Caco-2 (cell line): Measurements from ENCODE around the gene ISM1. TPM values are rescaled to one million over a fixed set of nuclear protein-coding genes. Genes with fewer than 3 reads are reported as not detected.

Source experiments
- BruUV-seq: library from RNA; stranded (reverse); fragments of 400-500 nt; replicated peaks from 2 replicates; lab custom pipeline; 2021; lab: Mats Ljungman, UMichigan
- CTCF ChIA-PET: fragments of 300-600 bp; sonication (Branson Sonifier 250); formaldehyde crosslinking; loops from one replicate; lab custom pipeline; 2022; ENCODE audit warnings: antibody characterized with exemption; lab: Charles Lee
- POLR2A ChIA-PET: fragments of 300-600 bp; sonication (Branson Sonifier 250); formaldehyde crosslinking; loops from one replicate; lab custom pipeline; 2022; ENCODE audit warnings: antibody characterized with exemption; lab: Charles Lee
- DNase-seq, 2 experiments: peaks; one replicate each; pipeline versions ENCODE4 v3.0.0 to v3.0.0-alpha.2; 2020 to 2022
- H3K27me3 ChIP-seq: replicated peaks from 2 replicates; pipeline ENCODE4 v1.6.0; 2011; ENCODE audit warnings: low read length; ENCODE audit not compliant: control insufficient read depth, insufficient read depth
- H3K36me3 ChIP-seq: 2 replicates; pipeline ENCODE4 v1.5.1; 2011; ENCODE audit warnings: low read length; ENCODE audit not compliant: control insufficient read depth, insufficient read depth
- H3K4me1 ChIP-seq: fragments of 250-450 bp; sonication (Bioruptor Pico); 2 replicates; pipeline ENCODE4 v1.5.1; 2020; ENCODE audit warnings: mild to moderate bottlenecking
- H3K4me3 ChIP-seq: 2 replicates; pipeline ENCODE4 v1.5.1; 2011; ENCODE audit warnings: low read depth, mild to moderate bottlenecking, control low read depth, low read length
- H3K9me3 ChIP-seq: fragments of 250-450 bp; sonication (Bioruptor Pico); 2 replicates; pipeline ENCODE4 v1.5.1; 2020; ENCODE audit warnings: mild to moderate bottlenecking, moderate library complexity
- H3K27ac Mint-ChIP-seq: one replicate; pipeline ENCODE4 v1.8.0; 2022; ENCODE audit warnings: mixed read lengths; ENCODE audit not compliant: unreplicated experiment
- H3K27me3 Mint-ChIP-seq: one replicate; pipeline ENCODE4 v1.8.0; 2022; ENCODE audit warnings: mixed read lengths; ENCODE audit not compliant: insufficient read depth, unreplicated experiment
- H3K36me3 Mint-ChIP-seq: one replicate; pipeline ENCODE4 v1.8.0; 2022; ENCODE audit warnings: mild to moderate bottlenecking, mixed read lengths; ENCODE audit not compliant: insufficient read depth, unreplicated experiment
- H3K4me1 Mint-ChIP-seq: one replicate; pipeline ENCODE4 v1.8.0; 2022; ENCODE audit warnings: low read depth, mixed read lengths; ENCODE audit not compliant: unreplicated experiment
- H3K4me3 Mint-ChIP-seq: one replicate; pipeline ENCODE4 v1.8.0; 2022; ENCODE audit warnings: mild to moderate bottlenecking, moderate library complexity, mixed read lengths; ENCODE audit not compliant: unreplicated experiment
- H3K9me3 Mint-ChIP-seq: one replicate; pipeline ENCODE4 v1.8.0; 2022; ENCODE audit warnings: mixed read lengths; ENCODE audit not compliant: unreplicated experiment
- intact Hi-C: fragments of 100-400 bp; cut with micrococcal nuclease; formaldehyde crosslinking; loops from one replicate; pipeline ENCODE4 v1.10.0; 2022; ENCODE audit not compliant: unreplicated experiment
- total RNA-seq: library from RNA; stranded (reverse); gene quantifications from 2 replicates; pipeline ENCODE4 v1.2.3, GENCODE V29; 2022
- TF ChIP-seq, protein P1 (sequence below), 2 experiments: fragments of 200-600 bp in 1 of 2; IDR thresholded peaks; 1 replicate in 1 of 2; 2 replicates in 1 of 2; pipeline versions ENCODE4 v1.5.1 to v1.8.0; 2011 to 2022; ENCODE audit warnings: antibody characterized with exemption in 1 of 2, control low read depth in 1 of 2, inconsistent platforms in 1 of 2, low read depth in 1 of 2, low read length in 1 of 2, mild to moderate bottlenecking in 1 of 2, moderate library complexity in 1 of 2; ENCODE audit not compliant: insufficient read depth in 1 of 2, severe bottlenecking in 1 of 2, unreplicated experiment in 1 of 2

The ISM1 gene
- total RNA-seq, 1 experiment from 2014 or later, result 1.8 TPM

- no peak overlapping the region for H3K27ac Mint-ChIP-seq
- TF ChIP-seq, protein P1, sequence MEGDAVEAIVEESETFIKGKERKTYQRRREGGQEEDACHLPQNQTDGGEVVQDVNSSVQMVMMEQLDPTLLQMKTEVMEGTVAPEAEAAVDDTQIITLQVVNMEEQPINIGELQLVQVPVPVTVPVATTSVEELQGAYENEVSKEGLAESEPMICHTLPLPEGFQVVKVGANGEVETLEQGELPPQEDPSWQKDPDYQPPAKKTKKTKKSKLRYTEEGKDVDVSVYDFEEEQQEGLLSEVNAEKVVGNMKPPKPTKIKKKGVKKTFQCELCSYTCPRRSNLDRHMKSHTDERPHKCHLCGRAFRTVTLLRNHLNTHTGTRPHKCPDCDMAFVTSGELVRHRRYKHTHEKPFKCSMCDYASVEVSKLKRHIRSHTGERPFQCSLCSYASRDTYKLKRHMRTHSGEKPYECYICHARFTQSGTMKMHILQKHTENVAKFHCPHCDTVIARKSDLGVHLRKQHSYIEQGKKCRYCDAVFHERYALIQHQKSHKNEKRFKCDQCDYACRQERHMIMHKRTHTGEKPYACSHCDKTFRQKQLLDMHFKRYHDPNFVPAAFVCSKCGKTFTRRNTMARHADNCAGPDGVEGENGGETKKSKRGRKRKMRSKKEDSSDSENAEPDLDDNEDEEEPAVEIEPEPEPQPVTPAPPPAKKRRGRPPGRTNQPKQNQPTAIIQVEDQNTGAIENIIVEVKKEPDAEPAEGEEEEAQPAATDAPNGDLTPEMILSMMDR (IDR thresholded peaks at IDR 0.05; ENCODE audit: insufficient read depth in 1 of 2, low read depth in 1 of 2, low read length in 1 of 2, severe bottlenecking in 1 of 2, unreplicated experiment in 1 of 2), result no peak
- Histone ChIP-seq H3K4me3 (no peak overlapping the region), H3K9me3 (no peaks in the 10 kb centered on the region), H3K36me3 (no peaks in the 10 kb centered on the region), H3K27me3 (no peaks in the 10 kb centered on the region), H3K4me1 (peaks cover 30% of the 10 kb centered on the region)
- peaks cover 6% of the 10 kb centered on the region for H3K4me1 Mint-ChIP-seq
- POLR2A ChIA-PET, result no interaction called here
- no TSS peak for BruUV-seq
- H3K9me3 Mint-ChIP-seq, result no peaks in the 10 kb centered on the region
- CTCF ChIA-PET, result no interaction called here
- intact Hi-C loops, result no loop called here
- no peaks in the 10 kb centered on the region for H3K36me3 Mint-ChIP-seq
- DNase-seq, result no peak
- H3K4me3 Mint-ChIP-seq, result no peak overlapping the region
- H3K27me3 Mint-ChIP-seq, result no peaks in the 10 kb centered on the region
Observed at GRCh38 chr20:13297147-13297899, 76.2 kb downstream of the ISM1 start.

DNA sequence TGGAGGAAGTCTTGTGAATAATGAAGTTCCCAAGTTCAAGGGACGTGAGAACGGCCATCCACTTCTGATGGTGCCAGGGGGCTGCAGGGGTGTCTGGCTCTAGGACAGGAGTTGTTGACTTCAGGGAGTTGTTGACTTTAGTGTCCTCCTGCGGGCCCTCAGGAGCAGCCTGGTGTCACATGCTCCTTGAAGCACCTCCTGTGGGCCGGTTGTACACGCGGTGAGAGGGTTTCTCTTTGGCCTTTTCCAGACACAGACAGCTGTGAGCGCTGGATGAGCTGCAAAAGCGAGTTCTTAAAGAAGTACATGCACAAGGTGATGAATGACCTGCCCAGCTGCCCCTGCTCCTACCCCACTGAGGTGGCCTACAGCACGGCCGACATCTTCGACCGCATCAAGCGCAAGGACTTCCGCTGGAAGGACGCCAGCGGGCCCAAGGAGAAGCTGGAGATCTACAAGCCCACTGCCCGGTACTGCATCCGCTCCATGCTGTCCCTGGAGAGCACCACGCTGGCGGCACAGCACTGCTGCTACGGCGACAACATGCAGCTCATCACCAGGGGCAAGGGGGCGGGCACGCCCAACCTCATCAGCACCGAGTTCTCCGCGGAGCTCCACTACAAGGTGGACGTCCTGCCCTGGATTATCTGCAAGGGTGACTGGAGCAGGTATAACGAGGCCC, 77.8 kb downstream of the ISM1 start:
- no TSS peak for BruUV-seq
- TF ChIP-seq, protein P1 (IDR thresholded peaks at IDR 0.05; ENCODE audit: insufficient read depth in 1 of 2, low read depth in 1 of 2, low read length in 1 of 2, severe bottlenecking in 1 of 2, unreplicated experiment in 1 of 2), result no peak

DNA sequence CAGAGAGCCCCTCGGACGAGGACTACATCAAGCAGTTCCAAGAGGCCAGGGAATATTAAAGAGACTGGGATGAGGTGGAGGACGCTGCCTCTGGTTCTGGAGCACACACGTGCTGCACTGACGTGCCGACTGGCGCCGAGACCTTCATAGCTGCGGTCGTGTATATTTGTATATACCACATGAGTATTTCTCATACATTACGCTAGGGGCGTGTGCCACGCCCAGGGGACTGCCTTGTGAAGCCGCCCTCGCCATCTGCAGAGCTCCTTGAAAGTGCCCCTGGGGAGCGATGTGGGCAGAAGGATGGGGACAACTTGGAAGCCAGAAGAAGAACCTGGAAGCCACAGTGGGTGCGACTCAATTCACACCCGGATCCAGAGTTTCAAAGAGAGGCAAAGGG, 78.3 kb downstream of the ISM1 start:
- H3K36me3 Mint-ChIP-seq, result peaks cover 14% of the 10 kb centered on the region
- H3K9me3 ChIP-seq, result peaks cover 6% of the 10 kb centered on the region; the same call in 1 of the 2 replicates
- ChIA-PET POLR2A (no interaction called here), CTCF (no interaction called here)
- peaks cover 18% of the 10 kb centered on the region for H3K4me1 Mint-ChIP-seq
- H3K4me3 ChIP-seq, result no peak overlapping the region
- H3K9me3 Mint-ChIP-seq, result no peaks in the 10 kb centered on the region
- BruUV-seq, result no TSS peak
- H3K27me3 Mint-ChIP-seq, result no peaks in the 10 kb centered on the region
- TF ChIP-seq, protein P1 (IDR thresholded peaks at IDR 0.05; ENCODE audit: insufficient read depth in 1 of 2, low read depth in 1 of 2, low read length in 1 of 2, severe bottlenecking in 1 of 2, unreplicated experiment in 1 of 2), result no peak
- no peak for DNase-seq
- H3K4me3 Mint-ChIP-seq, result no peak overlapping the region
- intact Hi-C loops, result no loop called here
- H3K27me3 ChIP-seq, result no peaks in the 10 kb centered on the region
- peaks cover 51% of the 10 kb centered on the region for H3K4me1 ChIP-seq
- no peaks in the 10 kb centered on the region for H3K36me3 ChIP-seq
- H3K27ac Mint-ChIP-seq, result no peak overlapping the region

More for the DNA sequence above, 77.8 kb downstream of the ISM1 start:
- no peaks in the 10 kb centered on the region for H3K9me3 Mint-ChIP-seq
- no peak overlapping the region for H3K4me3 Mint-ChIP-seq
- intact Hi-C loops, result no loop called here
- CTCF ChIA-PET, result no interaction called here
- Histone ChIP-seq H3K4me3 (no peak overlapping the region), H3K27me3 (no peaks in the 10 kb centered on the region), H3K9me3 (peaks cover 2% of the 10 kb centered on the region; the same call in 1 of the 2 replicates), H3K4me1 (peaks cover 45% of the 10 kb centered on the region), H3K36me3 (no peaks in the 10 kb centered on the region)
- H3K36me3 Mint-ChIP-seq, result peaks cover 12% of the 10 kb centered on the region
- POLR2A ChIA-PET, result no interaction called here
- H3K27me3 Mint-ChIP-seq, result no peaks in the 10 kb centered on the region
- H3K4me1 Mint-ChIP-seq, result peaks cover 18% of the 10 kb centered on the region
- no peak overlapping the region for H3K27ac Mint-ChIP-seq
- no peak for DNase-seq
